Natural killer cell (primary cell): ENCODE data around the gene ADORA2B. TPM values are rescaled to one million over a fixed set of nuclear protein-coding genes. Genes with fewer than 3 reads are reported as not detected.
A peak's percentile ranks its signal among the peaks of the same experiment; 100 is the strongest.
"Not testable (repeated sequence)": the region's sequence is repeated elsewhere in the genome, so short reads cannot be mapped to it uniquely, and the experiment has no call there.

Source experiments
- ATAC-seq, 3 donors: fragments of 150-1000 bp in 2 of 3; fragments of 200-7000 bp in 1 of 3; cut with Tn5 transposase; 1 replicate in 1 of 3; 2 replicates in 2 of 3; pipeline ENCODE4 v1.10.0; 2021; ENCODE audit warnings: mild to moderate bottlenecking in 2 of 3, moderate library complexity in 2 of 3
- DNase-seq, 2 donors: peaks; one replicate each; pipeline versions ENCODE4 v3.0.0 to v3.0.0-alpha.2; 2013 to 2021; ENCODE audit warnings: mixed read lengths in 1 of 2
- H3K27ac ChIP-seq: one replicate; pipeline ENCODE4 v1.5.1; 2013; ENCODE audit warnings: mild to moderate bottlenecking, low read length
- H3K27me3 ChIP-seq: one replicate; pipeline ENCODE4 v1.6.1; 2013; ENCODE audit warnings: low read length; ENCODE audit not compliant: control insufficient read depth, insufficient read depth
- H3K36me3 ChIP-seq: one replicate; pipeline ENCODE4 v1.6.1; 2013; ENCODE audit warnings: low read length; ENCODE audit not compliant: control insufficient read depth, insufficient read depth
- H3K4me1 ChIP-seq: one replicate; pipeline ENCODE4 v1.6.1; 2013; ENCODE audit warnings: low read length; ENCODE audit not compliant: control insufficient read depth, insufficient read depth
- H3K4me3 ChIP-seq: one replicate; pipeline ENCODE4 v1.5.1; 2013; ENCODE audit warnings: low read length
- H3K9me3 ChIP-seq: one replicate; pipeline ENCODE4 v1.6.1; 2013; ENCODE audit warnings: low read length; ENCODE audit not compliant: control insufficient read depth, insufficient read depth
- H3K27ac Mint-ChIP-seq, 2 donors: one replicate each; pipeline ENCODE4 v1.8.0; 2022; ENCODE audit warnings: mild to moderate bottlenecking in 2 of 2, mixed read lengths in 2 of 2, moderate library complexity in 1 of 2
- H3K27me3 Mint-ChIP-seq, 2 donors: one replicate each; pipeline ENCODE4 v1.8.0; 2022; ENCODE audit warnings: low read depth in 2 of 2, mixed read lengths in 2 of 2
- H3K36me3 Mint-ChIP-seq: one replicate; pipeline ENCODE4 v1.8.0; 2022; ENCODE audit warnings: mixed read lengths
- H3K4me1 Mint-ChIP-seq, 2 donors: one replicate each; pipeline ENCODE4 v1.8.0; 2022; ENCODE audit warnings: mixed read lengths in 2 of 2
- H3K4me3 Mint-ChIP-seq: one replicate; pipeline ENCODE4 v1.8.0; 2022; ENCODE audit warnings: mild to moderate bottlenecking, moderate library complexity, mixed read lengths
- H3K9me3 Mint-ChIP-seq, 2 donors: one replicate each; pipeline ENCODE4 v1.8.0; 2022; ENCODE audit warnings: mixed read lengths in 2 of 2
- WGBS: methylation state at CpG from one replicate; pipeline ENCODE4 v1.1.7; 2013; ENCODE audit warnings: missing lambda C conversion rate; ENCODE audit not compliant: insufficient coverage; 5-methylcytosine and 5-hydroxymethylcytosine counted together
- intact Hi-C: fragments of 100-400 bp; cut with micrococcal nuclease; formaldehyde crosslinking; loops from one replicate; pipeline ENCODE4 v1.14.2; 2022
- total RNA-seq, 4 donors: library from RNA; stranded (reverse); fragments of 120-200 nt in 1 of 4; gene quantifications; one replicate each; pipeline versions ENCODE4 v1.2.3 to v1.2.4, GENCODE V29; 2013 to 2022
- TF ChIP-seq, protein P1 (sequence below): fragments of 200-600 bp; IDR thresholded peaks from one replicate; pipeline ENCODE4 v1.8.0; 2022; ENCODE audit warnings: antibody characterized with exemption

Gene ADORA2B
- under 1 TPM; 0.14 to 0.88 (median 0.41) TPM for total RNA-seq
- total RNA-seq (2013) = 0.81 TPM

DNA sequence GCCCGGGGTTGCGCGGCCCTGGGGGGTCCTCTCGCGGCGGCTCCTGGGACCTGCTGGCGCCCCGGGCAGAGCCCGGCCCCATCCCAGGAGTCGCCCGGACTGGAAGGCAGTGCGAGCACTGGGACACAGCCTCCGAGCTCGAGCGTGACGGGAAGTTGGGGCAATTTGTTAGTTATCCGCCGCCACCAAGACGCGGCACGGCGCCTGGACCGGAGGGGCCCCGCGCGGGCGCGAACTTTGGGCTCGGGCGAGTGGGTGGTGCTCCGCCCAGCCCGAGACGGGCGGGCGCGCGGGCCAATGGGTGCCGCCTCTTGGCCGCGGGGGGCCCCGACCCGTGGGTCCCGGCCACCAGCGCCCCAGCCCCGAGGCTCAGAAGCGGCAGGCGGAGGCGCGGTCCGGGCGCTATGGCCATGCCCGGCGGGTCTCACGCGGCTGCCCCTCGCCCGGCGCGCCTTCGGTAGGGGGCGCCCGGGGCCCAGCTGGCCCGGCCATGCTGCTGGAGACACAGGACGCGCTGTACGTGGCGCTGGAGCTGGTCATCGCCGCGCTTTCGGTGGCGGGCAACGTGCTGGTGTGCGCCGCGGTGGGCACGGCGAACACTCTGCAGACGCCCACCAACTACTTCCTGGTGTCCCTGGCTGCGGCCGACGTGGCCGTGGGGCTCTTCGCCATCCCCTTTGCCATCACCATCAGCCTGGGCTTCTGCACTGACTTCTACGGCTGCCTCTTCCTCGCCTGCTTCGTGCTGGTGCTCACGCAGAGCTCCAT is at the start of gene ADORA2B:
Gene ADORA2B (plus strand): TSS at position 372 of the 768 bp plus-strand sequence. CDS start 119 bp downstream, at position 491.
- H3K27me3 ChIP-seq = peaks cover 17% of the 10 kb centered on the region
- Mint-ChIP-seq H3K27ac (no peak within 1 kb of the TSS), H3K4me3 (peak within 1 kb of the TSS; percentile 84), H3K9me3 (no peaks in the 10 kb centered on the region), H3K4me1 (peaks cover 8 to 9% of the 10 kb centered on the region in 2 donors), H3K36me3 (no peaks in the 10 kb centered on the region), H3K27me3 (peaks cover 23 to 30% of the 10 kb centered on the region in 2 donors)
- H3K4me3 ChIP-seq = peak within 1 kb of the TSS; percentile 29
- under 1% methylated on average over 88 of the region's 88 CpGs for WGBS
- no peak within 1 kb of the TSS for H3K27ac ChIP-seq
- H3K36me3 ChIP-seq = no peaks in the 10 kb centered on the region
- intact Hi-C loops = loop anchor here (2.0 kb wide), 1 partner anchor 52 kb away; no protein-coding TSS in a partner anchor
- peak; percentile 28 to 46 for DNase-seq
- peaks cover 17% of the 10 kb centered on the region for H3K4me1 ChIP-seq
- H3K9me3 ChIP-seq = no peaks in the 10 kb centered on the region
- ATAC-seq = peak; percentile 68 to 74 (median 74)
- TF ChIP-seq, protein P1, sequence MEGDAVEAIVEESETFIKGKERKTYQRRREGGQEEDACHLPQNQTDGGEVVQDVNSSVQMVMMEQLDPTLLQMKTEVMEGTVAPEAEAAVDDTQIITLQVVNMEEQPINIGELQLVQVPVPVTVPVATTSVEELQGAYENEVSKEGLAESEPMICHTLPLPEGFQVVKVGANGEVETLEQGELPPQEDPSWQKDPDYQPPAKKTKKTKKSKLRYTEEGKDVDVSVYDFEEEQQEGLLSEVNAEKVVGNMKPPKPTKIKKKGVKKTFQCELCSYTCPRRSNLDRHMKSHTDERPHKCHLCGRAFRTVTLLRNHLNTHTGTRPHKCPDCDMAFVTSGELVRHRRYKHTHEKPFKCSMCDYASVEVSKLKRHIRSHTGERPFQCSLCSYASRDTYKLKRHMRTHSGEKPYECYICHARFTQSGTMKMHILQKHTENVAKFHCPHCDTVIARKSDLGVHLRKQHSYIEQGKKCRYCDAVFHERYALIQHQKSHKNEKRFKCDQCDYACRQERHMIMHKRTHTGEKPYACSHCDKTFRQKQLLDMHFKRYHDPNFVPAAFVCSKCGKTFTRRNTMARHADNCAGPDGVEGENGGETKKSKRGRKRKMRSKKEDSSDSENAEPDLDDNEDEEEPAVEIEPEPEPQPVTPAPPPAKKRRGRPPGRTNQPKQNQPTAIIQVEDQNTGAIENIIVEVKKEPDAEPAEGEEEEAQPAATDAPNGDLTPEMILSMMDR = peak; percentile 21

DNA sequence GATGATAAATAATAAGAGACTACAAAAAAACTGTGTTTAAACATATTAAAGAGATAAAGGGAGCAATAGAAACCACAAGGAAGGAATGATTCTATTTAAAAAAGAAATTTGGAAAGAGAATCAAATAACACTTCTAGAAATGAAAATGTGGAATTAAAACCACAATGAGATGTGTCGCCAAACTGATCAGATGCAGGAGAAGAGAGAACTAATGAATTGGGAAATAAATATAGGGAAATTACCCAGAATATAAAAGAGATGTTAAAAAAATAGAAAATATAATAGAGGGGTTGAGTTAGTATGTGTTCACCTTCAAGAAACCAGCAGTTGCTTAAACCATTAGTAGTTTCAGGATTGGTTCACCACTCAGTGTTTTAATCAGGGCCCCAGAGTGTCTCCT is 48.7 kb upstream of the ADORA2B start:
- Mint-ChIP-seq H3K36me3 (no peaks in the 10 kb centered on the region), H3K4me3 (peak overlapping the region; percentile 68), H3K27ac (peak overlapping the region in 1 of 2 donors; percentile 83), H3K4me1 (peaks cover 16 to 23% of the 10 kb centered on the region in 2 donors), H3K9me3 (no peaks in the 10 kb centered on the region), H3K27me3 (peaks cover 0 to 2% of the 10 kb centered on the region in 2 donors)
- no peak for DNase-seq
- H3K4me1 ChIP-seq = peaks cover 9% of the 10 kb centered on the region
- WGBS = no CpG with 5 or more reads among the region's 1 CpG
- no peak overlapping the region for H3K4me3 ChIP-seq
- H3K36me3 ChIP-seq = no peaks in the 10 kb centered on the region
- ATAC-seq = no peak
- no peaks in the 10 kb centered on the region for H3K9me3 ChIP-seq
- H3K27me3 ChIP-seq = no peaks in the 10 kb centered on the region
- TF ChIP-seq, protein P1 = no peak
- H3K27ac ChIP-seq = no peak overlapping the region
- intact Hi-C loops = no loop called here

DNA sequence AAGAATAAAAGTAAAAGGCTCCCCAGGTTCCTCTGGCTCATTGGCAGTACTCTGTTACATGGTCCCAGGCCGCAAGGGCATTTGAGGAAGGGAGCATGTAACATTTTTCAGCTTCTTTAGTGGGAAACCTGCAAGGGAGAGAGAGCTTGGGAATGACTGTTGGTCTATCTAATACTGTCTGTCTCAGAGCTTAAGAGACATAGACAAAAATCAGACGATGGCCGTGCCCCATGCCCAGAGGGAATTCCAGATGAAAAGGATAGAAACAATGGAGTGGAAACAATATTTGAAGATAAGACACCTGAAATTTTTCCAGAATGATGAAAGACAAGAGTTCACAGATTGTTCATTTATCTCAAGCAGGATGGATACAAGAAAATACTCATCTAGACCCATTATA is 48.1 kb upstream of the ADORA2B start:
- no peak overlapping the region for H3K4me3 ChIP-seq

DNA sequence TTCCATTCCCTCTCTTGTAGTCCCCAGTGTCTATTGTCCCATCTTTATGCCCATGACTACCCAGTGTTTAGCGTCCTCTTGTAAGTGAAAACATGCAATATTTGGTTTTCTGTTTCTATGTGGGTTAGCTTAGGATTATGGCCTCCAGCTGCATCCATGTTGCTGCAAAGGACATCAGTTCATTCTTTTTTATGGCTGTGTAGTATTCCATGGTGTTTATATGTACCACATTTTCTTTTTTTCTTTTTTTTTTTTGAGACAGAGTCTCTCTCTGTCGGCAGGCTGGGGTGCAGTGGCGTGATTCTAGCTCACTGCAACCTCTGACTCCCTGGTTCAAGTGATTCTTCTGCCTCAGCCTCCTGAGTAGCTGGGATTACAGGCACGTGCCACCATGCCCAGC is 45.3 kb upstream of the ADORA2B start:
- WGBS = 100% methylated on average over 3 of the region's 4 CpGs
- H3K36me3 ChIP-seq, H3K4me3 ChIP-seq, H3K36me3 Mint-ChIP-seq, H3K27ac ChIP-seq, H3K9me3 Mint-ChIP-seq, H3K27me3 Mint-ChIP-seq, H3K27me3 ChIP-seq, ATAC-seq, H3K4me3 Mint-ChIP-seq, H3K9me3 ChIP-seq, intact Hi-C loops, H3K4me1 ChIP-seq, H3K27ac Mint-ChIP-seq, DNase-seq: not testable (repeated sequence)
- H3K4me1 Mint-ChIP-seq = peaks cover 16 to 23% of the 10 kb centered on the region in 2 donors

More for the DNA sequence above, 48.1 kb upstream of the ADORA2B start:
- H3K27me3 Mint-ChIP-seq = peaks cover 0 to 2% of the 10 kb centered on the region in 2 donors
- H3K4me1 Mint-ChIP-seq = peaks cover 16 to 23% of the 10 kb centered on the region in 2 donors
- H3K27ac ChIP-seq = no peak overlapping the region
- intact Hi-C loops = no loop called here
- no peaks in the 10 kb centered on the region for H3K9me3 Mint-ChIP-seq
- TF ChIP-seq, protein P1 = no peak
- peak overlapping the region; percentile 83 to 92 for H3K27ac Mint-ChIP-seq
- no peaks in the 10 kb centered on the region for H3K36me3 Mint-ChIP-seq
- no peaks in the 10 kb centered on the region for H3K9me3 ChIP-seq
- 98% methylated on average over 3 of the region's 3 CpGs for WGBS
- H3K36me3 ChIP-seq = no peaks in the 10 kb centered on the region
- DNase-seq = no peak
- peaks cover 9% of the 10 kb centered on the region for H3K4me1 ChIP-seq
- H3K27me3 ChIP-seq = no peaks in the 10 kb centered on the region
- H3K4me3 Mint-ChIP-seq = peak overlapping the region; percentile 69
- ATAC-seq = no peak
